Activated naive CD4-positive, alpha-beta T cell treated with anti-CD3 and anti-CD28 coated beads, Interleukin-2, amount 10 ng/mL, durations not matched to agents 7 days and 5 days (primary cell): ENCODE results near the gene TSHZ2.
"Not testable (repeated sequence)": the region's sequence is repeated elsewhere in the genome, so short reads cannot be mapped to it uniquely, and the experiment has no call there.

Experiments
- CTCF ChIA-PET: fragments of 350-600 bp; sonication (Branson Sonifier 250); formaldehyde crosslinking; loops from one replicate; lab custom pipeline; 2021; ENCODE audit warnings: antibody characterized with exemption; lab: Charles Lee
- DNase-seq: peaks from one replicate; pipeline ENCODE4 v3.0.0-alpha.2; 2020
- H3K27ac Mint-ChIP-seq: one replicate; pipeline ENCODE4 v1.8.0; 2021; ENCODE audit warnings: mild to moderate bottlenecking, moderate library complexity, mixed read lengths
- H3K27me3 Mint-ChIP-seq: one replicate; pipeline ENCODE4 v1.8.0; 2021; ENCODE audit warnings: mild to moderate bottlenecking, mixed read lengths
- H3K36me3 Mint-ChIP-seq: one replicate; pipeline ENCODE4 v1.8.0; 2021; ENCODE audit warnings: mixed read lengths
- H3K4me1 Mint-ChIP-seq: one replicate; pipeline ENCODE4 v1.8.0; 2021; ENCODE audit warnings: mixed read lengths
- H3K4me3 Mint-ChIP-seq: one replicate; pipeline ENCODE4 v1.8.0; 2021; ENCODE audit warnings: mild to moderate bottlenecking, moderate library complexity, mixed read lengths
- H3K9me3 Mint-ChIP-seq: one replicate; pipeline ENCODE4 v1.8.0; 2021; ENCODE audit warnings: mixed read lengths

Gene TSHZ2

DNA sequence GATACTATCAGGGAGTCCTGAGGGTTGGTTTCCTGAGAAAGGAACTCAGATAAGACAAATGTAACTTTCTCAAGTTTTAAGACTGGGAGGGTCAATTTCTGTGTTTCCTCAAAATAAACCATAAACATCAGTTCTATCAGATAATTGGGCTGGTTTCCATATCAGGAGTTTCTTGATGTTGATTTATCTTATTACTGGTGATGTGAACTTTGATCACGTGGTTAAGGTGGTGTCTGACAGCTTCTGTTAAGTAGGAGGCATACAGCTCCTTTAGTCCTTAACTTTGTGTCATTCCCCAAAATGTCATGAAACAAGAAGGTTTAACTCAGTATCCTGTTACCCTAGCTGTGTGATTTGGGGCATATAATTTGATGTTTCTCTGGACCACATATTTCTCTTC lies 476.3 kb downstream of the TSHZ2 start:
- no peaks in the 10 kb centered on the region for H3K4me1 Mint-ChIP-seq
- CTCF ChIA-PET = interaction anchor here (0.7 kb wide), 1 partner anchor 614 kb away, joined by 3 read pairs; no protein-coding TSS in a partner anchor

DNA sequence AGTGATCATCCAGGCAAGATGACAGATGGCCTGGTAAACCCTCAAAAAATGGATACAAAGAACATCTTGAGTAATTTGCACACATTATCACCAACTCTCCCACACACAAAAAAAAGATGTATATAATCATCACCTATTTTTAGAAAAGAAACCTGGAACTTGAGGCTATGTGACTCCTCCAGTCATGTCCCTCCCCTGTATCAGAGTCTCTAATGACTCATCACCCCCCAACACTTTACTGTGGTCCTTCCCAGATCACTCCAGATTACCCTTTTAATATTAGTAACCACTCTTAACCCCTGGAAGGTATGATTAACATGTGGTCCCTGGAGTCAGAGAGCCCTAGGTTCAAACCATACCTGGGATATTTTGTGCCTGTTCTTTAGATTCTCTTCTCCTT lies 476.7 kb downstream of the TSHZ2 start:
- Mint-ChIP-seq H3K27me3 (no peaks in the 10 kb centered on the region), H3K36me3 (peaks cover 5% of the 10 kb centered on the region), H3K4me3 (no peak overlapping the region), H3K9me3 (peaks cover 40% of the 10 kb centered on the region), H3K4me1 (no peaks in the 10 kb centered on the region), H3K27ac (no peak overlapping the region)
- no peak for DNase-seq
- CTCF ChIA-PET = interaction anchor here (0.7 kb wide), 1 partner anchor 613 kb away, joined by 3 read pairs; no protein-coding TSS in a partner anchor

More for the DNA sequence above, 476.3 kb downstream of the TSHZ2 start:
- Mint-ChIP-seq H3K9me3 (peaks cover 39% of the 10 kb centered on the region), H3K27me3 (no peaks in the 10 kb centered on the region), H3K36me3 (peaks cover 5% of the 10 kb centered on the region), H3K27ac (no peak overlapping the region), H3K4me3 (no peak overlapping the region)
- DNase-seq = no peak

DNA sequence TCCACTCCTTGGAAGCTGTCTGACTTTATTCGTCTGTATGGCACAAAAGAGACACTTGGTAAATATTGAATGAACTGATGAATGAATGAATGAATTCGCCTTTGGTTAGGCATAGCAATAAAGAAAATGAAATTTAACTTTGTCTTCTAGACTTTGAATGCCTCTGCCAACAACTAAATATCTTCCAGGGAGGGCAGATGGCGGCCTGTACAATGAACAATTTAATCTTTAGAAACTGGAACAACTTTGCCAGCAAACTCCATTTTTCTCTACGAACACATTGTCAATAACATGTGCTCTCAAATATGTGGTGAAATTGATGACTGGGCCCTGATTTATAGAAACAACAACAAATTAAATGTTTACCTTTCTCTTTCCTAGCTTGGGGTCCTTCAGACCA lies 480.9 kb downstream of the TSHZ2 start:
- peaks cover 30% of the 10 kb centered on the region for H3K9me3 Mint-ChIP-seq
- no peak for DNase-seq
- H3K4me1 Mint-ChIP-seq = no peaks in the 10 kb centered on the region
- no peak overlapping the region for H3K27ac Mint-ChIP-seq
- no peaks in the 10 kb centered on the region for H3K27me3 Mint-ChIP-seq
- H3K4me3 Mint-ChIP-seq = no peak overlapping the region
- CTCF ChIA-PET = no interaction called here
- peaks cover 3% of the 10 kb centered on the region for H3K36me3 Mint-ChIP-seq

DNA sequence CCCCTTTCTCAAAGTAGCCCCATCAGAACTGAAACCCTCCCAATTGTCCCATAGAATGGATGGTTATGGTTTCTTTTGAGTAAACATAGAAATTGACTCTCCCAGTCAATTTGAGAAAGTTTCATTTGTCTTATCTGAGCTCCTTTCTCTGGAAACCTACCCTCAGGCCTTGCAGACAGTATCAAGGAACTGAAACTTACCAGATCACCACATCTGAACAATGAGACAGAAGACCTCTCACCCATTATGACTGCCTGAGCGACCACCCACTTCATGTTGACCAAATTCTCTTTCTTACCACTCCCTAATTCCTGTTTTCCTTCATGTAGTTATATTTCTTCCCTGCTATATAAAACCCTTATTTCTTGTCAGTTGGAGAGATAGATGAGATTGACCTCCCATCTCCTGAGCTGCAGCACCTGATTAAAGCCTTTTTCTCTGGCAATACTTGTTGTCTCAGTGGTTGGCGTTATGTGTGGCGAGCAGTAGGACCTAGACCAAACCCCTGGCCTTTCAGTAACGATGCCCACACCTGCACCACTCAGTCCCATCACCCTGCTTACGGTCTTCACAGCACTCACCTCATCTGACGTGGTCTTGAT lies 482.6 kb downstream of the TSHZ2 start:
- Mint-ChIP-seq H3K27me3 (no peaks in the 10 kb centered on the region), H3K27ac (no peak overlapping the region)
- no peak for DNase-seq

DNA sequence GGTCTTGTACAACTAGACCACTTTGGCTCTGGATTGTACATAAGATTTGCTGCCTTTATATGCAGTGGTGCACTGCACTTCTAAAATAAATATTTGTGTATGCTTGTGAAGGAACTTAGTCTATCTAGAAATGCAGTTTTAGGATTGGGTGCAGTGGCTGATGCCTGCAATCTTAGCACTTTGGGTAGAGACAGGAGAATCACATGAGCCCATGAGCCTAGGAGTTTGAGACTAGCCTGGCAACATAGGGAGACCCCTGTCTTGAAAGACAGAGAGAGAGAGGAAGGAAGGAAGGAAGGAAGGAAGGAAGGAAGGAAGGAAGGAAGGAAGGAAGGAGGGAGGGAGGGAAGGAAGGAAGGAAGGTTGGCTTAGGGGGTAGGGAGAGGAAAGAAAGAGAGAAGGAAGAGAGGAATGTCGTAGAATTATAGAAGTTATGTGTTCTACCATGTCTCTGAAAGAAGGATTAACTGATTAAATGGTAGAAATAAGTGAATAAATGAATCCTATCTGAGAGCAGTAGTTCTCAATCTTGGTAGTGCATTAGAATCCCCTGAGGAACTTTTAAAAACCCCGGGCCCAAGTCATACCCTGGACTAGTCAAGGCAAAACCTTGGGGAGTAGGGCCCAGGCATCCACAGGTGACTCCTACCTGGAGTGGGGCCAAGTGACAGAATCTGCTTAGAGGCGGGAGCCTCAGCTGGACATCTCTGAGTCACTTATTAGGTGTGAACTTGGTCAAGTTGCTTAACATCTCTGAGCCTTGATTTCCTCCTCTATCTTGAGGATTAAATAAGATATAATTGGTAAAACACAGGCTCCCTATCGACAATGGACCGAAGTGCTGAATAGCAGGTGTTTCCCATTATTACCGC lies 491.2 kb downstream of the TSHZ2 start:
- no peaks in the 10 kb centered on the region for H3K36me3 Mint-ChIP-seq
- CTCF ChIA-PET = interaction anchor here (0.7 kb wide), 1 partner anchor 495 kb away, joined by 4 read pairs; no protein-coding TSS in a partner anchor
- DNase-seq = no peak

More for the DNA sequence above, 482.6 kb downstream of the TSHZ2 start:
- CTCF ChIA-PET = no interaction called here
- H3K9me3 Mint-ChIP-seq = peaks cover 19% of the 10 kb centered on the region
- H3K36me3 Mint-ChIP-seq = peaks cover 2% of the 10 kb centered on the region
- no peak overlapping the region for H3K4me3 Mint-ChIP-seq
- H3K4me1 Mint-ChIP-seq = no peaks in the 10 kb centered on the region

DNA sequence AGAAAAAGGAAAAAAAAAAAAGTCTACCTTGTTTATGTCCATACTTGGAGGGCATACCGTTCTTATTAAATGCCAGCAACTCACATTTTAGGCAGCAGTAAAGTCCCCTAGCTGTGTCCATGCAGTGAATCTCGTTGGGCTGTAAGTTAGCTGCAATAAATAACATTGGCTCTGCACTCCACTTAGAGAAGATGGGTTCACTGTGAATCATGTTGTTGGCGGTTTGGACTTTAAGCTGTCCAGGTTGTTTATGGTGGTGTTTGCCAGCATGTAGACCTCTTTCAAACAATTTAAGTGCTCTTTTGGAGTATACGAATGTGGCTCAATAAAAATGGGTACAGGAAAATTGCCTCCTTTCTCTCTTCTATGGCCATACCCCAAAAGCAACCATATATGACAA lies 494.1 kb downstream of the TSHZ2 start:
- Mint-ChIP-seq H3K9me3 (peaks cover 6% of the 10 kb centered on the region), H3K27ac (no peak overlapping the region), H3K4me3 (no peak overlapping the region), H3K27me3 (no peaks in the 10 kb centered on the region), H3K36me3 (no peaks in the 10 kb centered on the region), H3K4me1 (no peaks in the 10 kb centered on the region)
- DNase-seq = no peak
- CTCF ChIA-PET = no interaction called here

More for the DNA sequence above, 491.2 kb downstream of the TSHZ2 start:
- peaks cover 7% of the 10 kb centered on the region for H3K9me3 Mint-ChIP-seq
- H3K27me3 Mint-ChIP-seq = no peaks in the 10 kb centered on the region
- no peaks in the 10 kb centered on the region for H3K4me1 Mint-ChIP-seq
- H3K4me3 Mint-ChIP-seq = no peak overlapping the region
- no peak overlapping the region for H3K27ac Mint-ChIP-seq

DNA sequence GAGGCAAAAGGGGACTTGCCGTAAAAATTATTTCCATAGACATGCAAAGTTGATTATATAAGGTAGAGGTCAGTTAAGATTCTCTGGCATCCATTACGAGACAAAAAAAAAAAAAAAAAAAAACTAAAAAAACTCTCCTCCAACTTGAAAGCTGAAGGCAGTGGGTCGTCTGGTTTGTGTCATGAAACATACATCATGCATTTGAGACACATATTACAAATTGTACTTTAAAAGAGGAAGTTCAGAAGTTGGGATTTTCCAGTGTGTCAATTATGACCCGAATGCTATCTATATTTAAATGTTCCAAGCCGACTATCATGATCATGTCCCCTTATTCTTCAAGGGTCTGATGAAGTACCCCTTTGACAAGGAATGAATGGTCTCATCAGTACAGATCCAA lies 496.4 kb downstream of the TSHZ2 start:
- H3K27ac Mint-ChIP-seq = no peak overlapping the region

DNA sequence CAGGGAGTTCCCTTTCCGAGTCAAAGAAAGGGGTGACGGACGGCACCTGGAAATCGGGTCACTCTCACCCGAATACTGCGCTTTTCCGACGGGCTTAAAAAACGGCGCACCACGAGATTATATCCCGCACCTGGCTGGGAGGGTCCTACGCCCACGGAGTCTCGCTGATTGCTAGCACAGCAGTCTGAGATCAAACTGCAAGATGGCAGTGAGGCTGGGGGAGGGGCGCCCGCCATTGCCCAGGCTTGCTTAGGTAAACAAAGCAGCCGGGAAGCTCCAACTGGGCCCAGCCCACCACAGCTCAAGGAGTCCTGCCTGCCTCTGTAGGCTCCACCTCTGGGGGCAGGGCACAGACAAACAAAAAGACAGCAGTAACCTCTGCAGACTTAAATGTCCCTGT lies 500.7 kb downstream of the TSHZ2 start:
- H3K4me3 Mint-ChIP-seq, H3K27me3 Mint-ChIP-seq, H3K9me3 Mint-ChIP-seq, H3K36me3 Mint-ChIP-seq, CTCF ChIA-PET, H3K4me1 Mint-ChIP-seq, DNase-seq, H3K27ac Mint-ChIP-seq: not testable (repeated sequence)

More for the DNA sequence above, 496.4 kb downstream of the TSHZ2 start:
- H3K9me3 Mint-ChIP-seq = peaks cover 9% of the 10 kb centered on the region
- H3K4me1 Mint-ChIP-seq = no peaks in the 10 kb centered on the region
- CTCF ChIA-PET = no interaction called here
- H3K4me3 Mint-ChIP-seq = no peak overlapping the region
- no peaks in the 10 kb centered on the region for H3K27me3 Mint-ChIP-seq
- no peak for DNase-seq
- peaks cover 5% of the 10 kb centered on the region for H3K36me3 Mint-ChIP-seq

DNA sequence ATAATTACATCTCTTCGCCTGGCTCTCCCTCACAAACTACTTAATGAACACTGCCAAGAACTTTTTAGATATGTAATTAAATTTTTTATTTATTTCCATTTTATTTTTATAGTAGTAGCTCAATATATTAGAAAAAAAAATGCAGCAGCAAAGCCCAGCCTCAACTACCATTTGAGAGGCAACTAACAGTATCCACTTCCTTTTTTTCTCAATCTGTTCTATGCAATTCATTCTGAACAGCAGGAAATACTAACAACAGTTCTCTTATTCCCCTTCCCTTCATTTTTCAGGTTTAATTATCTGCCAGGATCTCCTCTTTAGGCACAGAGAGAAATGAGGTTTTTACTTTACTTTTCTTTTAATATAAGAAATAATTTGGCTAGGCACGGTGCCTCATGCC lies 508.8 kb downstream of the TSHZ2 start:
- Mint-ChIP-seq H3K27me3 (no peaks in the 10 kb centered on the region), H3K4me1 (no peaks in the 10 kb centered on the region), H3K36me3 (no peaks in the 10 kb centered on the region), H3K27ac (no peak overlapping the region), H3K4me3 (no peak overlapping the region), H3K9me3 (no peaks in the 10 kb centered on the region)
- CTCF ChIA-PET = no interaction called here
- no peak for DNase-seq

DNA sequence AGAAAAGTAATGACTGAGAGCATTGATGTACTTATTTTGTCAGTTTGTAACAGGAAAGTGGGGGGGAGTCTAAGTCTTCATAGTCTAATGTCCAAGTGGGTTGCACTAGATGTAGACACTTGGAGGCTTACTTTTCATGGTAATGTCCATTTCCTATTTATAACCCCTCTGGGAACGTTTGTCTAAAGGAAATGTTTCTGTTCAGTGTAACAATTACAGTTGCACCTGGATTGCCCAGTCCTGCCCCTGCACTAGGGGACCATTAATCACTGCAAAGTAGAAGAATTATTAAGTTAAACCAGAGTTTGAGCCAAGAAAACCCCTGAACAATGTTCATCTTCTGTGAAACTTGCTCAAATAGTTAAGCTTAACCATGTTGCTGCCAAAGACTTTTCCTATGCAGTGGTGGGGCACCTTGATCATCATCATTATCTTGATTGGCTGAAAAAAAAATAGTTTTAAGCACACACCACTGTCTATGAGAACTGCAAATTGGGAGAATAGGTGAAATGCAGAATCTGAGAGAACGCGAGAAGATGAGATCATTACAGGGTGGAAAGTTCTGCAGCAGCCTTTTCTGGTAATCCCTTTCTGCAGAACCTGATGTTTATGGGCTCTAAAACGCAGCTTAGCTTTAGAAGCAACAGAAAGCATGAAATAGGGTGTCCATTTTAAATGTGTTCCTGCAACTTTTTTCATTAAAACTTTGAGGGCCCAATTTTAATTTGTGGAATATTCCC lies 515.5 kb downstream of the TSHZ2 start:
- CTCF ChIA-PET = no interaction called here
- H3K36me3 Mint-ChIP-seq = no peaks in the 10 kb centered on the region
- no peaks in the 10 kb centered on the region for H3K27me3 Mint-ChIP-seq
- H3K4me1 Mint-ChIP-seq = peaks cover 4% of the 10 kb centered on the region
- no peaks in the 10 kb centered on the region for H3K9me3 Mint-ChIP-seq
- no peak for DNase-seq
- H3K4me3 Mint-ChIP-seq = no peak overlapping the region
- no peak overlapping the region for H3K27ac Mint-ChIP-seq

DNA sequence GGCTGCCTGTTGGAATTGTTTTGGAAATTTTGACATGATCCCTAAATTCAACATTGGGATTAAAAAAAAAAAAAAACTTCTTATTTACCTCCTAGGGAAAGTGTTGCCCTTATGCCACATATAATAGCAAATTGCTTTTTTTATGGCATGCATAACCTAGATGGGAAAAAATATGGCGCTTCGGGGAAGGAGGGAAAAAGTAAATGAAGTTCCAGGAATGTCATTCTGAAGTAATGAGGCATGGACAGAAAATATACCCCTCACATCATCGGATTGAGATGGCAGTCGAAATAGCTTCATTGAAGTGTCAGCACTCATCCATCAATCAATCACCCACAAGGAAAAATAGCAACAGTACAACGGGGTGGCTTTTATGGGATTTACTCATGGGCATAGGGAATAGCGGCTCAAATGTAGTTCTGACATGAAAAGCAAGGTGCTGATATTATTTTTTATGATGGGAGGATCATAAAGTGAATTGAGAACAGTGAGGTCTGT lies 516.7 kb downstream of the TSHZ2 start:
- no peak for DNase-seq
- Mint-ChIP-seq H3K4me3 (no peak overlapping the region), H3K27ac (no peak overlapping the region), H3K27me3 (no peaks in the 10 kb centered on the region), H3K36me3 (no peaks in the 10 kb centered on the region), H3K4me1 (peaks cover 4% of the 10 kb centered on the region), H3K9me3 (no peaks in the 10 kb centered on the region)
- CTCF ChIA-PET = no interaction called here

DNA sequence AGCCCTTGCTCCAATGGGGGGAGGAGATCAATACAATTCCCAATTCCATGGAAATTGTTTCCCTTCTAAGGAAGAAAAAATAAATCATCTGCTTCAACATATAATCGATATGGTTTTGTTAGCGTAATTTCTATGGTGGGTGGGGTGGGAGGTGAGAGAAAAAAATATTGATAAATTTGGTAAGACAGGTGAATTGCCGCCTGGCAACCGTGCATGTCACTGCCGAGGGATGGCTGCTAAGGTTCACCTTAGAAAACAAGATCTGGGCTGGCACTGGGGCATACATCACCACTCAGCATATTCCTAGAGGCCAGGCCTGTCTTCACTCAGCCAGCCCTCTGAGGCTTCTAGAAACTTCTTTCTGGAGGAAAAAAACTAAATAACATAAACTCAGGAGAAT lies 517.4 kb downstream of the TSHZ2 start:
- H3K27ac Mint-ChIP-seq = no peak overlapping the region
- no peak for DNase-seq
- no peak overlapping the region for H3K4me3 Mint-ChIP-seq
- no peaks in the 10 kb centered on the region for H3K27me3 Mint-ChIP-seq
- peaks cover 4% of the 10 kb centered on the region for H3K4me1 Mint-ChIP-seq
- CTCF ChIA-PET = no interaction called here
- no peaks in the 10 kb centered on the region for H3K9me3 Mint-ChIP-seq
- no peaks in the 10 kb centered on the region for H3K36me3 Mint-ChIP-seq

DNA sequence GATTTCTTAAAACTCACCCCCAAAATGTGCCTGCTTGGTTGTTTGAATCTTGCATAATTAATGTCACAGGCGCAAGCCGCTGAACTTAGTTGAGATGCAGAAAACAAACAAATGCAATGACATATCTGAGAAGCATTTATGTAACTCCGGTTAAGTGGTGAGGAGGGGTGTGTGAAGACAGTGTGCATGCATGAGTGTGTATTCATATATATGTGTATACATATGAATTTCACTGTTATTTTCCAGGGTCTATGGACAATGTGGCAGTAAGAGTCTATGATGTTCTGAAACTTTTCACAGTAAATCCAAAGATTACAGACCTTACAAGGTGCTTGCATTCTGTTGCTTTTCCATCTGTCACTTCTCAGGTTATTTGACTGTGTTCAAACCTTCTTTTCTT lies 518.5 kb downstream of the TSHZ2 start:
- Mint-ChIP-seq H3K36me3 (no peaks in the 10 kb centered on the region), H3K27ac (no peak overlapping the region), H3K9me3 (no peaks in the 10 kb centered on the region), H3K27me3 (no peaks in the 10 kb centered on the region), H3K4me3 (no peak overlapping the region), H3K4me1 (peaks cover 4% of the 10 kb centered on the region)
- no peak for DNase-seq
- CTCF ChIA-PET = no interaction called here

DNA sequence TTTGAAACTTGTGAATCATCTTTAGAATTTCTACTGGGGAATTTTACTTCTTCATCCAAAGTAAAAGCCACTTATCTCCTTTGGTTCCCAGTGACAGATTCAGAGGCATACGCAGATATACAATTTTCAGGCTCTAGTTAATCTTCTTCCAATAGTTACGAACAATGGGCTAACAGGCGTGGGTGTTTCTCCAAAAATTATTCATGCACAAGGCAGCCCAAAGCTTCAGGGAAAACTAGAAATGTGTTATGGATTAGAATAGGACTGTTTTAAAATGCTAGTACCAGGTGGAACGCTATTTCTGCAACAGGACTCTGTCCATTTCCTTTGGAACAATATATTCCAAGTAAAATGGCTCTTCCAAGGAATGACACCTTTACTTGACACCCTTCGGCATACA lies 519.3 kb downstream of the TSHZ2 start:
- H3K27me3 Mint-ChIP-seq = no peaks in the 10 kb centered on the region
- no peak for DNase-seq
- H3K27ac Mint-ChIP-seq = no peak overlapping the region
- H3K9me3 Mint-ChIP-seq = no peaks in the 10 kb centered on the region
- no peaks in the 10 kb centered on the region for H3K36me3 Mint-ChIP-seq
- peaks cover 4% of the 10 kb centered on the region for H3K4me1 Mint-ChIP-seq
- no peak overlapping the region for H3K4me3 Mint-ChIP-seq
- CTCF ChIA-PET = no interaction called here
